BLaER1 (cell line): Measurements from ENCODE around the gene MCF2L.

Source experiments
- H3K27ac ChIP-seq: shearing (Covaris generic); formaldehyde crosslinking; 2 replicates; pipeline ENCODE4 v1.8.1; 2022
- H3K27me3 ChIP-seq: shearing (Covaris generic); formaldehyde crosslinking; 2 replicates; pipeline ENCODE4 v1.8.1; 2022
- H3K36me3 ChIP-seq: shearing (Covaris generic); formaldehyde crosslinking; 2 replicates; pipeline ENCODE4 v1.8.1; 2022
- H3K4me1 ChIP-seq: shearing (Covaris generic); formaldehyde crosslinking; 2 replicates; pipeline ENCODE4 v1.8.1; 2022
- H3K4me2 ChIP-seq: shearing (Covaris generic); formaldehyde crosslinking; 2 replicates; pipeline ENCODE4 v1.8.1; 2022
- H3K4me3 ChIP-seq: shearing (Covaris generic); formaldehyde crosslinking; 2 replicates; pipeline ENCODE4 v1.8.1; 2022
- H3K9ac ChIP-seq: shearing (Covaris generic); formaldehyde crosslinking; 2 replicates; pipeline ENCODE4 v1.8.1; 2022
- H3K9me3 ChIP-seq: shearing (Covaris generic); formaldehyde crosslinking; 2 replicates; pipeline ENCODE4 v1.8.1; 2022
- H4K20me1 ChIP-seq: shearing (Covaris generic); formaldehyde crosslinking; 2 replicates; pipeline ENCODE4 v1.8.1; 2022
- Cebpa-rat ChIP-seq: shearing (Covaris generic); IDR thresholded peaks from 2 replicates; pipeline ENCODE4 v1.8.1; 2022

Gene MCF2L

DNA sequence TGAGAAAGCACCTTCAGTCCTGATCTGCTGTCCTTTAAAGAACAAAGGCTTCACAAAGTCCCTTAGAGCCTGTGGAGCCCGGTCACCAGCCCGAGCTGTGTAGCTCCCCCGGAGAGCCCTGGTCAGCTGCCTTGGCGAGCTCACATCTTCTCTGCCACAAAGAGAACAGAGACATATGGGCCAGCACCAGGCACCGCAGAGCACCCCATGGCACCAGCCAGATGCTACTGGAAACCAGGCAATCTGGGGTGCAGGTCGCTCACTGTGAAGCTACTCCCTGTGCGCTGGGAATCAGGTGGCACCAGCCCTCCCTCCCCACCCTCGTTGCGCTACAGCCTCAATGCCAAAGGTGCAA is 92.2 kb downstream of the MCF2L start:
- no peaks in the 10 kb centered on the region for H3K36me3 ChIP-seq
- no peak for TF ChIP-seq Cebpa-rat
- peaks cover 24% of the 10 kb centered on the region for H3K9me3 ChIP-seq
- H4K20me1 ChIP-seq: no peaks in the 10 kb centered on the region
- H3K27ac ChIP-seq: no peak overlapping the region
- no peak overlapping the region for H3K4me3 ChIP-seq
- H3K9ac ChIP-seq: no peak overlapping the region
- no peaks in the 10 kb centered on the region for H3K4me1 ChIP-seq
- no peaks in the 10 kb centered on the region for H3K27me3 ChIP-seq
- no peak overlapping the region for H3K4me2 ChIP-seq

GRCh38 chr13:113061796-113062425 is 92.9 kb downstream of the MCF2L start:
- no peak for TF ChIP-seq Cebpa-rat
- H3K9me3 ChIP-seq: peaks cover 18% of the 10 kb centered on the region
- H4K20me1 ChIP-seq: no peaks in the 10 kb centered on the region
- no peaks in the 10 kb centered on the region for H3K4me1 ChIP-seq
- H3K27ac ChIP-seq: no peak overlapping the region
- H3K9ac ChIP-seq: no peak overlapping the region
- no peaks in the 10 kb centered on the region for H3K36me3 ChIP-seq
- H3K4me3 ChIP-seq: no peak overlapping the region
- no peak overlapping the region for H3K4me2 ChIP-seq
- H3K27me3 ChIP-seq: no peaks in the 10 kb centered on the region

DNA sequence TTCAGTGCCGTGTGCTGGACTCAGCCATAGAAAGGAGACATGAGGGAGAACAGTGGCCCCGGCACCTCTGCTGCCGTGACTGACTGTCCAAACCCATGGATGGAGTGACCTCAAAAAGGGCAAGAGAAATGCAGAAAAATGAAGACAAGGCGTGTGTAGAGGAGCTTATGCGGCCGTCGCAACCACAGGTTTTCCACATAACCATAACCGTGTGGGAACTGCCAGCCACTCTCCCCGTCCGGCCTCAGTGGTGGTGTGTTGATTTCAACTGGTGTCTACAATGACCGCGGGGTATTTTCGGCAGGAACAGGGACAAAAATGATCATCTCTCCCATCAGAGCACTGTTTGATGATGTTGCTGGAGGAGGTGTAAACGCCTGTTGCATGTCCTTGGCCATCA is 93.7 kb downstream of the MCF2L start:
- Histone ChIP-seq H3K36me3 (no peaks in the 10 kb centered on the region), H3K9me3 (peaks cover 11% of the 10 kb centered on the region), H3K4me1 (no peaks in the 10 kb centered on the region), H3K4me3 (no peak overlapping the region), H3K9ac (no peak overlapping the region), H3K27me3 (no peaks in the 10 kb centered on the region), H3K27ac (no peak overlapping the region), H3K4me2 (no peak overlapping the region), H4K20me1 (no peaks in the 10 kb centered on the region)
- no peak for TF ChIP-seq Cebpa-rat

- no peaks in the 10 kb centered on the region for H3K27me3 ChIP-seq
Measured at GRCh38 chr13:113063091-113063491, 94.1 kb downstream of the MCF2L start.

GRCh38 chr13:113064000-113064533 is 95.1 kb downstream of the MCF2L start:
- Histone ChIP-seq H3K4me3 (no peak overlapping the region), H3K36me3 (no peaks in the 10 kb centered on the region), H3K4me2 (no peak overlapping the region), H3K9ac (no peak overlapping the region), H3K9me3 (no peaks in the 10 kb centered on the region), H3K27ac (no peak overlapping the region), H3K27me3 (no peaks in the 10 kb centered on the region), H3K4me1 (no peaks in the 10 kb centered on the region), H4K20me1 (no peaks in the 10 kb centered on the region)
- no peak for TF ChIP-seq Cebpa-rat

More at GRCh38 chr13:113063091-113063491, 94.1 kb downstream of the MCF2L start:
- H4K20me1 ChIP-seq: no peaks in the 10 kb centered on the region
- peaks cover 7% of the 10 kb centered on the region for H3K9me3 ChIP-seq
- TF ChIP-seq Cebpa-rat: no peak
- no peaks in the 10 kb centered on the region for H3K4me1 ChIP-seq
- no peak overlapping the region for H3K9ac ChIP-seq
- no peak overlapping the region for H3K4me3 ChIP-seq
- no peaks in the 10 kb centered on the region for H3K36me3 ChIP-seq
- no peak overlapping the region for H3K27ac ChIP-seq
- H3K4me2 ChIP-seq: no peak overlapping the region

GRCh38 chr13:113064534-113065405 is 95.8 kb downstream of the MCF2L start:
- TF ChIP-seq Cebpa-rat: no peak
- Histone ChIP-seq H4K20me1 (no peaks in the 10 kb centered on the region), H3K27ac (no peak overlapping the region), H3K4me1 (no peaks in the 10 kb centered on the region), H3K27me3 (no peaks in the 10 kb centered on the region), H3K9ac (no peak overlapping the region), H3K36me3 (no peaks in the 10 kb centered on the region), H3K9me3 (no peaks in the 10 kb centered on the region), H3K4me2 (no peak overlapping the region), H3K4me3 (no peak overlapping the region)

DNA sequence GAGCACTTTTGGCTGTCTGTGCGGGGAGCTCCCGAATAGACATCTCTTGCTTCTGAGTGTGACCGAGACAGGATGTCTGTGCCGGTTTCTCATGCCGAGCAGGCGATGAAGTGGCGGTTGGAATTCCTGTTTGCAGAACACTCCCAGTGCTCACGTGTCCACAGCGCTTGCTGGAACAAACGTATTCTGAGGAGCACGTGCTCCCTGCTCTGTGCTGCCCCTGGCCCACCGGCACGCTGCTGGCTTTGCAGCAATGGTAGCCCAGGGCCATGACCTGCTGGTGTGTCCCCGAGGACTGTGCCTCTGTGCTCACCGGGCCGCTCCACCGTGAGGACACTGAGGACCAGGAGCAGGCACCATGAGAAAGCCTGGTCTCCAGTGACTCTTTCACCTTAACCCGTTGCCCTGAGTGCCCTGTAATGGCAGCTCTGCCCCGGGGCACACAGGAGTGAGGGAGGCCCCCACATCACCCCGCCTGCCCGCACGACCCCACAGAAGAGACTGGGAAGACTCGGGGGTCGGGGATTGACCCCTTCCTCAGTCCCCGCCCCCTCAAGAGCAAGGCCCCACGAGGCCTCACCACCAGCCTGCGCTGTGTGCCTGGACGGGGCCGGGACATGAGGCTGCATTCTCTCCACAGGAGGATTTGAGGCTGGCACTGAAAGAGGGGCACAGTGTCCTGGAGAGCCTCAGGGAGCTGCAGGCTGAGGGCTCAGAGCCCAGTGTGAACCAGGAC is 96.6 kb downstream of the MCF2L start:
- Histone ChIP-seq H4K20me1 (no peaks in the 10 kb centered on the region), H3K4me2 (no peak overlapping the region), H3K4me1 (no peaks in the 10 kb centered on the region), H3K27ac (no peak overlapping the region), H3K36me3 (no peaks in the 10 kb centered on the region), H3K4me3 (no peak overlapping the region), H3K9me3 (no peaks in the 10 kb centered on the region), H3K27me3 (no peaks in the 10 kb centered on the region), H3K9ac (no peak overlapping the region)
- no peak for TF ChIP-seq Cebpa-rat

GRCh38 chr13:113066142-113066455 is 97.1 kb downstream of the MCF2L start:
- H3K9me3 ChIP-seq: no peaks in the 10 kb centered on the region
- TF ChIP-seq Cebpa-rat: no peak
- no peaks in the 10 kb centered on the region for H4K20me1 ChIP-seq
- no peak overlapping the region for H3K27ac ChIP-seq
- H3K4me2 ChIP-seq: no peak overlapping the region
- no peaks in the 10 kb centered on the region for H3K27me3 ChIP-seq
- H3K4me1 ChIP-seq: no peaks in the 10 kb centered on the region
- no peak overlapping the region for H3K4me3 ChIP-seq
- H3K9ac ChIP-seq: no peak overlapping the region
- H3K36me3 ChIP-seq: no peaks in the 10 kb centered on the region

DNA sequence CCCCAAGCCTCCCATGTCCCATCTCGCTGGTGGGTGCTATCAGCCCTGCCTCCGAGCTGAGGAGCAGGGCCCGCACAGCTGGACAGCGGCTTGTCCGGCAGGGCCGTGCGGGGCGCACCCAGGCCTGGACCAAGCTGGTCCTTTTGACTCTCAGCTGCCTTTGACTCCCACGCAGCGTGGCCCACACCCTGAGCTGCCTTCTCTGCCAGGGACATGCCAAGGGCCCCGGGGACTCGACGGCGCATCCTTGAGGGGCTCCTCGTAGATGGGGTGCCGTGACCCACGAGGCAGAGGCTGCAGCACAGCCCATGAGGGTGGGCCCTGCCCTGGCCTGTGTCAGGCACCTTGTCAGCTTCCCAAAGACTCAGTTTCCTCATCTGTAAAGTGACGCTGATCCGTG is 97.7 kb downstream of the MCF2L start:
- Histone ChIP-seq H3K9me3 (no peaks in the 10 kb centered on the region), H3K4me2 (no peak overlapping the region), H3K9ac (no peak overlapping the region), H3K27me3 (no peaks in the 10 kb centered on the region), H3K4me3 (no peak overlapping the region), H3K4me1 (no peaks in the 10 kb centered on the region), H3K27ac (no peak overlapping the region), H4K20me1 (no peaks in the 10 kb centered on the region), H3K36me3 (no peaks in the 10 kb centered on the region)
- TF ChIP-seq Cebpa-rat: no peak
